ENCODE measurements around the gene LRMDA.

The LRMDA gene

GRCh38 chr10:75868574-75868973 lies 437.1 kb downstream of the LRMDA start:
- no peak for DNase-seq (ENCODE audit: low read depth in 2 of 2)

- DNase-seq (ENCODE audit: low read depth in 2 of 2) = no peak
These were observed 438.7 kb downstream of the LRMDA start for GRCh38 chr10:75870039-75870645.

GRCh38 chr10:75875740-75876139 lies 444.3 kb downstream of the LRMDA start:
- DNase-seq (ENCODE audit: low read depth in 2 of 2) = no peak

- DNase-seq (ENCODE audit: low read depth in 2 of 2) = no peak
These were observed 445.3 kb downstream of the LRMDA start for GRCh38 chr10:75876710-75877109.

GRCh38 chr10:75877877-75878276 lies 446.5 kb downstream of the LRMDA start:
- DNase-seq (ENCODE audit: low read depth in 2 of 2) = no peak

- DNase-seq (ENCODE audit: low read depth in 2 of 2) = no peak
These were observed 447.2 kb downstream of the LRMDA start for GRCh38 chr10:75878586-75878985.

GRCh38 chr10:75880031-75880775 lies 448.8 kb downstream of the LRMDA start:
- DNase-seq (ENCODE audit: low read depth in 2 of 2) = no peak

GRCh38 chr10:75883081-75884072 lies 452.0 kb downstream of the LRMDA start:
- DNase-seq (ENCODE audit: low read depth in 2 of 2) = no peak

GRCh38 chr10:75884808-75885207 lies 453.4 kb downstream of the LRMDA start:
- no peak for DNase-seq (ENCODE audit: low read depth in 2 of 2)

GRCh38 chr10:75887369-75887768 lies 455.9 kb downstream of the LRMDA start:
- no peak for DNase-seq (ENCODE audit: low read depth in 2 of 2)

GRCh38 chr10:75887992-75888680 lies 456.7 kb downstream of the LRMDA start:
- DNase-seq (ENCODE audit: low read depth in 2 of 2) = no peak

GRCh38 chr10:75889051-75889450 lies 457.6 kb downstream of the LRMDA start:
- no peak for DNase-seq (ENCODE audit: low read depth in 2 of 2)

- no peak for DNase-seq (ENCODE audit: low read depth in 2 of 2)
These were observed 463.3 kb downstream of the LRMDA start for GRCh38 chr10:75894761-75895160.

- DNase-seq (ENCODE audit: low read depth in 2 of 2) = no peak
These were observed 463.8 kb downstream of the LRMDA start for GRCh38 chr10:75895259-75895658.

- no peak for DNase-seq (ENCODE audit: low read depth in 2 of 2)
These were observed 468.5 kb downstream of the LRMDA start for GRCh38 chr10:75899816-75900390.

- DNase-seq (ENCODE audit: low read depth in 2 of 2) = no peak
These were observed 471.4 kb downstream of the LRMDA start for GRCh38 chr10:75902816-75903215.

GRCh38 chr10:75904499-75905283 lies 473.3 kb downstream of the LRMDA start:
- DNase-seq (ENCODE audit: low read depth in 2 of 2) = no peak

GRCh38 chr10:75905490-75905889 lies 474.1 kb downstream of the LRMDA start:
- DNase-seq (ENCODE audit: low read depth in 2 of 2) = no peak

GRCh38 chr10:75910032-75910431 lies 478.6 kb downstream of the LRMDA start:
- peak; percentile 4 to 10 for DNase-seq (ENCODE audit: low read depth in 2 of 2)

GRCh38 chr10:75911426-75911825 lies 480.0 kb downstream of the LRMDA start:
- DNase-seq (ENCODE audit: low read depth in 2 of 2) = no peak

- DNase-seq (ENCODE audit: low read depth in 2 of 2) = no peak
These were observed 485.5 kb downstream of the LRMDA start for GRCh38 chr10:75916906-75917305.
